SU-DHL-6 (cell line): ENCODE measurements around the gene RYR2.

Source experiments
- H2AFZ ChIP-seq: fragments of 200-600 bp; sonication (generic); 2 replicates; pipeline ENCODE4 v1.6.1; 2014; ENCODE audit warnings: low read depth, mild to moderate bottlenecking, moderate library complexity, mixed read lengths, antibody characterized with exemption, low read length; ENCODE audit not compliant: severe bottlenecking
- H3F3A ChIP-seq: fragments of 200-600 bp; shearing (Covaris generic); 2 replicates; pipeline ENCODE4 v1.6.0; 2016; ENCODE audit warnings: antibody characterized with exemption, mild to moderate bottlenecking; ENCODE audit not compliant: insufficient read depth
- H3K27ac ChIP-seq: fragments of 200-600 bp; sonication (generic); 2 replicates; pipeline ENCODE4 v1.5.1; 2016; ENCODE audit warnings: low read depth, mild to moderate bottlenecking, low read length, moderate library complexity, mixed read lengths
- H3K27me3 ChIP-seq: fragments of 200-600 bp; sonication (generic), shearing (Covaris generic); 2 replicates; pipeline ENCODE4 v1.6.0; 2014; ENCODE audit warnings: mild to moderate bottlenecking, low read length
- H3K36me3 ChIP-seq: fragments of 200-600 bp; sonication (generic); 2 replicates; pipeline ENCODE4 v1.6.1; 2014; ENCODE audit warnings: mild to moderate bottlenecking, low read length, mixed read lengths
- H3K4me2 ChIP-seq: fragments of 300-600, 200-600 bp; shearing (Covaris generic), sonication (generic); 2 replicates; pipeline ENCODE4 v1.6.0; 2014; ENCODE audit warnings: low read length, low read depth, mild to moderate bottlenecking; ENCODE audit not compliant: poor library complexity, severe bottlenecking
- H3K4me3 ChIP-seq: fragments of 200-600 bp; sonication (generic); 2 replicates; pipeline ENCODE4 v1.5.1; 2014; ENCODE audit warnings: antibody characterized with exemption, low read length, mild to moderate bottlenecking, mixed read lengths; ENCODE audit not compliant: insufficient read depth, poor library complexity, severe bottlenecking
- H3K79me2 ChIP-seq: fragments of 200-600 bp; sonication (generic); 2 replicates; pipeline ENCODE4 v1.6.1; 2014; ENCODE audit warnings: mild to moderate bottlenecking, low read length, moderate library complexity; ENCODE audit not compliant: insufficient read depth
- H3K9ac ChIP-seq: fragments of 200-600 bp; sonication (generic); 2 replicates; pipeline ENCODE4 v1.7.0; 2014; ENCODE audit warnings: mild to moderate bottlenecking, low read length
- H3K9me2 ChIP-seq: fragments of 200-600 bp; sonication (generic); replicated peaks from 2 replicates; pipeline ENCODE4 v1.6.1; 2014; ENCODE audit warnings: low read length; ENCODE audit not compliant: insufficient read depth
- H3K9me3 ChIP-seq: fragments of 200-600 bp; sonication (generic); 2 replicates; pipeline ENCODE4 v1.6.1; 2014; ENCODE audit warnings: low read length, mixed read lengths; ENCODE audit not compliant: insufficient read depth
- H4K20me1 ChIP-seq: fragments of 200-600 bp; sonication (generic); 2 replicates; pipeline ENCODE4 v1.6.1; 2014; ENCODE audit warnings: low read depth, mild to moderate bottlenecking, antibody characterized with exemption, low read length, moderate library complexity, mixed read lengths
- EZH2phosphoT487 ChIP-seq: fragments of 200-600 bp; sonication (generic), shearing (Covaris generic); conservative IDR thresholded peaks from 2 replicates; pipeline ENCODE4 v1.6.1; 2018; ENCODE audit warnings: mild to moderate bottlenecking, antibody characterized with exemption, low read length, moderate library complexity, mixed read lengths
- TF ChIP-seq, protein P1 (sequence below): fragments of 200-600 bp; sonication (generic); IDR thresholded peaks from one replicate; pipeline ENCODE4 v1.5.1; 2017; ENCODE audit warnings: antibody characterized with exemption, mild to moderate bottlenecking, low read length, moderate library complexity; ENCODE audit not compliant: insufficient read depth, poor library complexity, severe bottlenecking

RYR2 gene

DNA sequence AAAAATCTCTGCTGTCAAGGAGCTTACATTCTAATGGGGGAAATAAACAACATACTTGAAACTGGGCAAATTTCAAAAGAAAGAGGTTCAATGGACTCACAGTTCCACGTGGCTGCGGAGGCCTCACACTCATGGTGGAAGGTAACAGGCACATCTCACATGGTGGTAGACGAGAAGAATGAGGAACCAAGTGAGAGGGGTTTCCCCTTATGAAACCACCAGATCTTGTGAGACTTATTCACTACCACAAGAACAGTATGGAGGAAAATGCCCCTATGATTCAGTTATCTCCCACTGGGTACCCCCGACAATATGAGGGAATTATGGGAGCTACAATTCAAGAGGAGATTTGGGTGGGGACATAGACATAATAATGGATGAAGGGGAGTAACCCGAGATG, 622.4 kb downstream of the RYR2 start:
- Histone ChIP-seq H3K4me2 (no peak overlapping the region), H3K9ac (no peak overlapping the region), H3K79me2 (no peaks in the 10 kb centered on the region), H3K27ac (no peak overlapping the region), H2AFZ (no peak overlapping the region), H3K27me3 (no peaks in the 10 kb centered on the region), H3K9me2 (no peaks in the 10 kb centered on the region), H3K4me3 (no peak overlapping the region), H3K36me3 (no peaks in the 10 kb centered on the region), H3F3A (no peaks in the 10 kb centered on the region), H3K9me3 (no peaks in the 10 kb centered on the region), H4K20me1 (no peaks in the 10 kb centered on the region)
- no peak for TF ChIP-seq EZH2phosphoT487
- TF ChIP-seq, protein P1, sequence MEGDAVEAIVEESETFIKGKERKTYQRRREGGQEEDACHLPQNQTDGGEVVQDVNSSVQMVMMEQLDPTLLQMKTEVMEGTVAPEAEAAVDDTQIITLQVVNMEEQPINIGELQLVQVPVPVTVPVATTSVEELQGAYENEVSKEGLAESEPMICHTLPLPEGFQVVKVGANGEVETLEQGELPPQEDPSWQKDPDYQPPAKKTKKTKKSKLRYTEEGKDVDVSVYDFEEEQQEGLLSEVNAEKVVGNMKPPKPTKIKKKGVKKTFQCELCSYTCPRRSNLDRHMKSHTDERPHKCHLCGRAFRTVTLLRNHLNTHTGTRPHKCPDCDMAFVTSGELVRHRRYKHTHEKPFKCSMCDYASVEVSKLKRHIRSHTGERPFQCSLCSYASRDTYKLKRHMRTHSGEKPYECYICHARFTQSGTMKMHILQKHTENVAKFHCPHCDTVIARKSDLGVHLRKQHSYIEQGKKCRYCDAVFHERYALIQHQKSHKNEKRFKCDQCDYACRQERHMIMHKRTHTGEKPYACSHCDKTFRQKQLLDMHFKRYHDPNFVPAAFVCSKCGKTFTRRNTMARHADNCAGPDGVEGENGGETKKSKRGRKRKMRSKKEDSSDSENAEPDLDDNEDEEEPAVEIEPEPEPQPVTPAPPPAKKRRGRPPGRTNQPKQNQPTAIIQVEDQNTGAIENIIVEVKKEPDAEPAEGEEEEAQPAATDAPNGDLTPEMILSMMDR, result no peak

DNA sequence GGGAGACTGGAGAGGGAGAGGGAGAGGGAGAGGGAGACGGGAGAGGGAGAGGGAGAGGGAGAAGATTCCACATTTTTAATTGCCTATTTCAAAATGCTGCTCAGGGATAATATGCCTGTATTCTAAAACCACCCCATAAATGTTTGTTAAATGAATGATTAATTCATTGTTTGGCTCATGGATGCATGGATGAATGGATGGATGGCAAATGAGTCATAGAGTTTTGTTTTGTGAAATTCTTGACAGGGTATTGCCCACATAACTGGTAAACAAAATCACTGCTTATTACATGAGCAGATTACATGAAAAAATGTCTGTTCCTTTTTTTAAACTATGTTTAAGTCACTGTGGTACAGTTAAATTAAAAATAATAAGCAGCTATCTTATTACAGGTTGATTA, 628.3 kb downstream of the RYR2 start:
- Histone ChIP-seq H4K20me1 (no peaks in the 10 kb centered on the region), H3K36me3 (no peaks in the 10 kb centered on the region), H2AFZ (no peak overlapping the region), H3K9me3 (no peaks in the 10 kb centered on the region), H3K4me3 (no peak overlapping the region), H3K4me2 (no peak overlapping the region), H3K27me3 (no peaks in the 10 kb centered on the region), H3K27ac (no peak overlapping the region), H3K9me2 (no peaks in the 10 kb centered on the region), H3K9ac (no peak overlapping the region), H3F3A (no peaks in the 10 kb centered on the region), H3K79me2 (no peaks in the 10 kb centered on the region)
- TF ChIP-seq, protein P1, result no peak
- TF ChIP-seq EZH2phosphoT487, result no peak

DNA sequence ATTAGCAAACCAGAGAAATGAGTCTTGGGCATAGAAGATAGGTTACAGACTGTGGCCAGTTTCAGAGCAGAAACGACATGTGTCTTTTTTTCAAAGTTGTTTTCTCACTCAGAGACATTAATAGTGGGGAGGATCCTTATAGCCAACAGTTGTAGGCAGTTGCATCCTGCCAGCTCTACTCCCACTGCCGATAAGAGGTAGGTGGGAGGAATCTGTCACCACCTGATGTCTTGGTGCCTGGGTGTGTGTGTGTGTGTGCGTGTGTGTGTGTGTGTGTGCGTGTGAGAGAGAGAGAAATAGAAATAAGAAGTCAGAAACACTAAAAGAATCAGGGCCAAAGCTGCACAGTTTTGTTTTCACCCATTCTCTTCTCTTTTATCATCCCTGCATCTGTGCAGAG, 629.3 kb downstream of the RYR2 start:
- H3K27me3 ChIP-seq, result no peaks in the 10 kb centered on the region
- no peaks in the 10 kb centered on the region for H3K36me3 ChIP-seq
- no peak overlapping the region for H3K4me2 ChIP-seq
- no peaks in the 10 kb centered on the region for H3K9me3 ChIP-seq
- no peaks in the 10 kb centered on the region for H4K20me1 ChIP-seq
- no peaks in the 10 kb centered on the region for H3K9me2 ChIP-seq
- H3F3A ChIP-seq, result no peaks in the 10 kb centered on the region
- no peak for TF ChIP-seq EZH2phosphoT487
- TF ChIP-seq, protein P1, result no peak
- H3K79me2 ChIP-seq, result no peaks in the 10 kb centered on the region
- no peak overlapping the region for H2AFZ ChIP-seq
- no peak overlapping the region for H3K27ac ChIP-seq
- no peak overlapping the region for H3K9ac ChIP-seq
- no peak overlapping the region for H3K4me3 ChIP-seq
